ENCODE results near the gene PPP1R26.

DNA sequence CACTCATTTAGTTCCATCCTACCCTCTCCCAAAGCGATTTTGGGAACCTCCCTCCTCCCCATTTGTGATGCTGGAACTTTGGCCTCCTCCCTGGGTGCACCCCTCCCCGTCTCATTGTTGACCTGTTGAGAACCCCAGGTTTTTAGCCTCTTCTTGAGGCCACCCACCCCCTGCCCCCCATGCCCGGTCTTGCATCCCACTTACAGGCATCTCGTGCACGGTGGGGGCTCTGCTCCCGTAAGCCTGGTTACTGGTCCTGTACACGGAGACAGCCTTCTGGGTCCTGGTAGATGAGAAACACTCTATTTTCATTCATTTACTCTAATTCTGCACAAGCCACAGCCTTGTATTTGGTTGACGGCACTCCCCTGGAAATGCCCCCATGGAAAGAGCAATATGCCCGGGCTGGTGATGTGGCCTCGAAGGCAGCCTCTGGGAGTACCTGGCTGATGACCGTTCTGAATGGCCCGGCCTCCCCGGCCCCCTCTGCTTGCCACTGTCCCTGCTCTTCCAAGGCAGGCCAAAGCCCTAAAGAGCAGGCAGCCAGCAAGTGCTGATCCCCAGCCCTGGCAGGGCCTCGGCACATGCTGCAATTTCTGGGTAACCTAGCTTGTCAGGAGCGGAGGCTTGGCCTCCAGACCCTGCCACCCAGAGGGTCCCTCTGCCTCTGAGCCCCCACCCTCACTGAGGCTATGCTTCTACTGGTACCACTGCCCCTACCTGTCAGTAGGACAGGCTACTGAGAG lies 19.0 kb downstream of the PPP1R26 start:
- TF ChIP-seq EZH2 (IDR thresholded peaks at IDR 0.05) (no peak), POLR2AphosphoS5 (IDR thresholded peaks at IDR 0.05; ENCODE audit: low read depth, low read length) (no peak), YY1 (IDR thresholded peaks at IDR 0.05; ENCODE audit: extremely low read depth, insufficient replicate concordance, low read depth, low read length) (no peak), EZH2phosphoT487 (IDR thresholded peaks at IDR 0.05; ENCODE audit: borderline replicate concordance) (no peak), RAD21 (IDR thresholded peaks at IDR 0.05; ENCODE audit: low read depth) (no peak), SIN3A (IDR thresholded peaks at IDR 0.05; ENCODE audit: low read depth) (no peak), POLR2A (IDR thresholded peaks at IDR 0.05; ENCODE audit: borderline replicate concordance, extremely low read depth, insufficient read depth, insufficient read length) (no peak), SP1 (IDR thresholded peaks at IDR 0.05; ENCODE audit: low read depth) (no peak), JUND (IDR thresholded peaks at IDR 0.05) (no peak), ELF1 (IDR thresholded peaks at IDR 0.05; ENCODE audit: borderline replicate concordance, low read depth) (no peak)
- TF ChIP-seq, protein P1, sequence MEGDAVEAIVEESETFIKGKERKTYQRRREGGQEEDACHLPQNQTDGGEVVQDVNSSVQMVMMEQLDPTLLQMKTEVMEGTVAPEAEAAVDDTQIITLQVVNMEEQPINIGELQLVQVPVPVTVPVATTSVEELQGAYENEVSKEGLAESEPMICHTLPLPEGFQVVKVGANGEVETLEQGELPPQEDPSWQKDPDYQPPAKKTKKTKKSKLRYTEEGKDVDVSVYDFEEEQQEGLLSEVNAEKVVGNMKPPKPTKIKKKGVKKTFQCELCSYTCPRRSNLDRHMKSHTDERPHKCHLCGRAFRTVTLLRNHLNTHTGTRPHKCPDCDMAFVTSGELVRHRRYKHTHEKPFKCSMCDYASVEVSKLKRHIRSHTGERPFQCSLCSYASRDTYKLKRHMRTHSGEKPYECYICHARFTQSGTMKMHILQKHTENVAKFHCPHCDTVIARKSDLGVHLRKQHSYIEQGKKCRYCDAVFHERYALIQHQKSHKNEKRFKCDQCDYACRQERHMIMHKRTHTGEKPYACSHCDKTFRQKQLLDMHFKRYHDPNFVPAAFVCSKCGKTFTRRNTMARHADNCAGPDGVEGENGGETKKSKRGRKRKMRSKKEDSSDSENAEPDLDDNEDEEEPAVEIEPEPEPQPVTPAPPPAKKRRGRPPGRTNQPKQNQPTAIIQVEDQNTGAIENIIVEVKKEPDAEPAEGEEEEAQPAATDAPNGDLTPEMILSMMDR (IDR thresholded peaks at IDR 0.05 in 2 of 3, conservative IDR thresholded peaks at IDR 0.05 in 1 of 3; ENCODE audit: borderline replicate concordance in 1 of 3, insufficient read depth in 1 of 3, low read depth in 2 of 3, low read length in 2 of 3): no peak
- TF ChIP-seq, protein P2, sequence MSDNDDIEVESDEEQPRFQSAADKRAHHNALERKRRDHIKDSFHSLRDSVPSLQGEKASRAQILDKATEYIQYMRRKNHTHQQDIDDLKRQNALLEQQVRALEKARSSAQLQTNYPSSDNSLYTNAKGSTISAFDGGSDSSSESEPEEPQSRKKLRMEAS (IDR thresholded peaks at IDR 0.05): no peak
- TF ChIP-seq, protein P3, sequence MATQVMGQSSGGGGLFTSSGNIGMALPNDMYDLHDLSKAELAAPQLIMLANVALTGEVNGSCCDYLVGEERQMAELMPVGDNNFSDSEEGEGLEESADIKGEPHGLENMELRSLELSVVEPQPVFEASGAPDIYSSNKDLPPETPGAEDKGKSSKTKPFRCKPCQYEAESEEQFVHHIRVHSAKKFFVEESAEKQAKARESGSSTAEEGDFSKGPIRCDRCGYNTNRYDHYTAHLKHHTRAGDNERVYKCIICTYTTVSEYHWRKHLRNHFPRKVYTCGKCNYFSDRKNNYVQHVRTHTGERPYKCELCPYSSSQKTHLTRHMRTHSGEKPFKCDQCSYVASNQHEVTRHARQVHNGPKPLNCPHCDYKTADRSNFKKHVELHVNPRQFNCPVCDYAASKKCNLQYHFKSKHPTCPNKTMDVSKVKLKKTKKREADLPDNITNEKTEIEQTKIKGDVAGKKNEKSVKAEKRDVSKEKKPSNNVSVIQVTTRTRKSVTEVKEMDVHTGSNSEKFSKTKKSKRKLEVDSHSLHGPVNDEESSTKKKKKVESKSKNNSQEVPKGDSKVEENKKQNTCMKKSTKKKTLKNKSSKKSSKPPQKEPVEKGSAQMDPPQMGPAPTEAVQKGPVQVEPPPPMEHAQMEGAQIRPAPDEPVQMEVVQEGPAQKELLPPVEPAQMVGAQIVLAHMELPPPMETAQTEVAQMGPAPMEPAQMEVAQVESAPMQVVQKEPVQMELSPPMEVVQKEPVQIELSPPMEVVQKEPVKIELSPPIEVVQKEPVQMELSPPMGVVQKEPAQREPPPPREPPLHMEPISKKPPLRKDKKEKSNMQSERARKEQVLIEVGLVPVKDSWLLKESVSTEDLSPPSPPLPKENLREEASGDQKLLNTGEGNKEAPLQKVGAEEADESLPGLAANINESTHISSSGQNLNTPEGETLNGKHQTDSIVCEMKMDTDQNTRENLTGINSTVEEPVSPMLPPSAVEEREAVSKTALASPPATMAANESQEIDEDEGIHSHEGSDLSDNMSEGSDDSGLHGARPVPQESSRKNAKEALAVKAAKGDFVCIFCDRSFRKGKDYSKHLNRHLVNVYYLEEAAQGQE (IDR thresholded peaks at IDR 0.05; ENCODE audit: low read depth): no peak
- TF ChIP-seq, protein P4, sequence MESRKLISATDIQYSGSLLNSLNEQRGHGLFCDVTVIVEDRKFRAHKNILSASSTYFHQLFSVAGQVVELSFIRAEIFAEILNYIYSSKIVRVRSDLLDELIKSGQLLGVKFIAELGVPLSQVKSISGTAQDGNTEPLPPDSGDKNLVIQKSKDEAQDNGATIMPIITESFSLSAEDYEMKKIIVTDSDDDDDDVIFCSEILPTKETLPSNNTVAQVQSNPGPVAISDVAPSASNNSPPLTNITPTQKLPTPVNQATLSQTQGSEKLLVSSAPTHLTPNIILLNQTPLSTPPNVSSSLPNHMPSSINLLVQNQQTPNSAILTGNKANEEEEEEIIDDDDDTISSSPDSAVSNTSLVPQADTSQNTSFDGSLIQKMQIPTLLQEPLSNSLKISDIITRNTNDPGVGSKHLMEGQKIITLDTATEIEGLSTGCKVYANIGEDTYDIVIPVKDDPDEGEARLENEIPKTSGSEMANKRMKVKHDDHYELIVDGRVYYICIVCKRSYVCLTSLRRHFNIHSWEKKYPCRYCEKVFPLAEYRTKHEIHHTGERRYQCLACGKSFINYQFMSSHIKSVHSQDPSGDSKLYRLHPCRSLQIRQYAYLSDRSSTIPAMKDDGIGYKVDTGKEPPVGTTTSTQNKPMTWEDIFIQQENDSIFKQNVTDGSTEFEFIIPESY (IDR thresholded peaks at IDR 0.05; ENCODE audit: extremely low read depth, insufficient replicate concordance, low read length): no peak

Data from HCT116 (cell line).